Stimulated activated CD8-positive, alpha-beta memory T cell treated with anti-CD3 and anti-CD28 coated beads, Interleukin-4, amount 100 ng/mL, for 1 hour (primary cell): Measurements from ENCODE around the gene MIGA1.
"Not testable (repeated sequence)": the region's sequence is repeated elsewhere in the genome, so short reads cannot be mapped to it uniquely, and the experiment has no call there.

Source experiments
- DNase-seq, 2 donors: peaks; one replicate each; pipeline ENCODE4 v3.0.0-alpha.2; 2020; ENCODE audit warnings: low read depth in 2 of 2, low spot score in 1 of 2

Gene MIGA1

GRCh38 chr1:77906019-77906545 is 126.6 kb downstream of the MIGA1 start:
- no peak for DNase-seq

GRCh38 chr1:77906624-77907023 is 127.2 kb downstream of the MIGA1 start:
- DNase-seq = no peak

- DNase-seq = no peak
Measured at GRCh38 chr1:77910116-77910515, 130.7 kb downstream of the MIGA1 start.

GRCh38 chr1:77918918-77919317 is 139.5 kb downstream of the MIGA1 start:
- DNase-seq = not testable (repeated sequence)

GRCh38 chr1:77925518-77925917 is 146.1 kb downstream of the MIGA1 start:
- DNase-seq = no peak

- no peak for DNase-seq
Measured at GRCh38 chr1:77925956-77926355, 146.5 kb downstream of the MIGA1 start.

GRCh38 chr1:77926561-77927357 is 147.3 kb downstream of the MIGA1 start:
- no peak for DNase-seq

- no peak for DNase-seq
Measured at GRCh38 chr1:77927414-77927813, 148.0 kb downstream of the MIGA1 start.
